ENCODE measurements around the gene PPP1R14B.

Gene PPP1R14B

DNA sequence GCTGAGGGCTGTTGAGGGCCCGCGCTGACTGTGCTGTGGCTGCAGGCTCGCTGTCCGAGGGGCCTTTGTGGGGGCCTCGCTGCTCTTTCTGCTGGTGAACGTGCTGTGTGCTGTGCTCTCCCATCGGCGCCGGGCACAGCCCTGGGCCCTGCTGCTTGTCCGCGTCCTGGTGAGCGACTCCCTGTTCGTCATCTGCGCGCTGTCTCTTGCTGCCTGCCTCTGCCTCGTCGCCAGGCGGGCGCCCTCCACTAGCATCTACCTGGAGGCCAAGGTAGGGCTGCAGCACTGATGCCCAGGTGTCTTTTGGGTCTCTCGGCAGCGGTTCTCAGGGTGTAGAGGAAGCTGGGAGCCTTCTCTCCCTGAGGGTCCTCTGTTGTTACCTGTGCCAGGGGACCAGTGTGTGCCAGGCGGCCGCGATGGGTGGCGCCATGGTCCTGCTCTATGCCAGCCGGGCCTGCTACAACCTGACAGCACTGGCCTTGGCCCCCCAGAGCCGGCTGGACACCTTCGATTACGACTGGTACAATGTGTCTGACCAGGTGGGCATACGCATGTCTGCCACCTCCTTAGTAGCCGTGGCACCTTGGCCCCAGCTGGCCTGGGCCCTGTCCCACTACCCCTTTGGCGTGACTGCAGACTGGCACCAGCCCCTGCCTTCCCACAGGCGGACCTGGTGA is 41.1 kb upstream of the PPP1R14B start:
- Histone ChIP-seq H3K27ac (no peak overlapping the region), H3K36me3 (replicated peaks) (no peaks in the 10 kb centered on the region), H3K27me3 (replicated peaks) (peaks cover 22% of the 10 kb centered on the region), H3K4me3 (ENCODE audit: low read depth, low read length) (no peak overlapping the region)
- in situ Hi-C loops (cut with HindIII; ENCODE audit: low pct_ligation_motif_present, low sequenced_read_pairs): no loop called here
- TF ChIP-seq CTCF (IDR thresholded peaks at IDR 0.05; ENCODE audit: low read depth, low read length, missing control alignments): no peak
- no peak for DNase-seq

- H3K4me3 ChIP-seq (ENCODE audit: low read depth, low read length): no peak overlapping the region
- no peak for TF ChIP-seq CTCF (IDR thresholded peaks at IDR 0.05; ENCODE audit: low read depth, low read length, missing control alignments)
Observed at GRCh38 chr11:64286801-64287159, 40.0 kb upstream of the PPP1R14B start.

GRCh38 chr11:64285885-64286800 is 39.4 kb upstream of the PPP1R14B start:
- TF ChIP-seq CTCF (IDR thresholded peaks at IDR 0.05; ENCODE audit: low read depth, low read length, missing control alignments): no peak
- in situ Hi-C loops (cut with HindIII; ENCODE audit: low pct_ligation_motif_present, low sequenced_read_pairs): no loop called here
- no peak for DNase-seq
- Histone ChIP-seq H3K4me3 (ENCODE audit: low read depth, low read length) (peak overlapping the region; percentile 70), H3K27ac (peak overlapping the region; percentile 66), H3K36me3 (replicated peaks) (no peaks in the 10 kb centered on the region), H3K27me3 (replicated peaks) (peaks cover 5% of the 10 kb centered on the region)

More at GRCh38 chr11:64286801-64287159, 40.0 kb upstream of the PPP1R14B start:
- H3K27ac ChIP-seq: no peak overlapping the region
- no peak for DNase-seq
- in situ Hi-C loops (cut with HindIII; ENCODE audit: low pct_ligation_motif_present, low sequenced_read_pairs): no loop called here
- no peaks in the 10 kb centered on the region for H3K36me3 ChIP-seq (replicated peaks)
- H3K27me3 ChIP-seq (replicated peaks): peaks cover 12% of the 10 kb centered on the region

DNA sequence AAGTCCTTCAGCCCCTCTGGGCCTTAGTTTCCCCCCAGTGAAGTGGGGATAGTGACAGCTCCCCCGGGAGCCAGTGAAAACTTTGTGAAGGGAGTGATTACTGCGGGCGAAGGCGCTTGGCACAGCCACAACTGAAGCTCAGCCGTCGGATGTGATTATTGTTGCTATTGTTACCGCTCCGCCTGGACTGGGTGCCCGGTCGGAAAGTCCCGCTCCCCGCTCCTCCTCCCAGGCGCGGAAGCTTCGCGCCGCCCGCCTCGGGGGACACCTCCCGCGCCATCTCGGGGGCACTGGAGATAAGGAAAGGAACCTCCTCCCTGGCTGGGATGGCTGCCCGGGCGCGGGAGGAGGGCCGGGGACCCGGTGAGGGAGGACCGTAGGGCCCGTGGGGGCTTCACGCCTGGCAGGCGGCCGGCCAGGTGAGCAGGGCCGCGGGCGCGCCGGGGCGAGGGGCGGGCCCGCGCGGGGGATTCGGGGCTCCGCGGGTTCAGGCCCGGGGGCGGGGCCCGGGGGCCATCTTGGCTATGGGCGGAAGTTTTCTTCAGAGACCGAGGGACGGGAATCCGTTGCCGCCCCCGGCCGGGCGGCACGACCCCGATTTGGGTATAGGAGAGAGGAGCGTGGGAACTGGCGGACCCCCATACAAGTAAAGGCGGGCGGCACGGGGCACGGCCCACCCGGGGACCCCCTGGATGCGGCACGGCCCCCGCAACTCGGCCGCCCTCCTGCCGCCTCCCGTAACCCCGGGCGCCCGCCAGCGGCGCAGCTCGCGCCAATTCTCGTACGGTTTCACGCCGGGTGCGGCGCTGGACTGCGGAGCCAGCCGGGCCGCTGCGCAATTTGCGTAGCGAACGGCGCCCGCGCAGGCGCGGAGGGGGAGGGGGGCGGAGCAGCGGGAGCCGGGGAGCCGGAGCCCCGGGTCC is 38.5 kb upstream of the PPP1R14B start, which contains the start of gene GPR137:
Gene GPR137, plus strand, starts transcription at position 887 of the 923 bp plus-strand sequence. CDS start 677 bp downstream, outside the sequence.
- in situ Hi-C loops (cut with HindIII; ENCODE audit: low pct_ligation_motif_present, low sequenced_read_pairs): no loop called here
- Histone ChIP-seq H3K27ac (peak within 1 kb of the TSS; percentile 66), H3K36me3 (replicated peaks) (no peaks in the 10 kb centered on the region), H3K27me3 (replicated peaks) (no peaks in the 10 kb centered on the region), H3K4me3 (ENCODE audit: low read depth, low read length) (peak within 1 kb of the TSS; percentile 70)
- TF ChIP-seq CTCF (IDR thresholded peaks at IDR 0.05; ENCODE audit: low read depth, low read length, missing control alignments): no peak
- peak; percentile 40 for DNase-seq

All from brain microvascular endothelial cell (primary cell).